ENCODE data around the gene TWNK.

TWNK gene

GRCh38 chr10:100986623-100986951 is 756 bp upstream of the TWNK start:
- DNase-seq = no peak
- no peak overlapping the region for H2BK5ac ChIP-seq (ENCODE audit: low read depth, low read length, poor library complexity)
- no peak overlapping the region for H2BK120ac ChIP-seq (ENCODE audit: insufficient read depth, low read length, poor library complexity)
- peak overlapping the region; percentile 97 for H3K9ac ChIP-seq (ENCODE audit: low read length)
- H3K23ac ChIP-seq (ENCODE audit: low read length) = no peak overlapping the region
- peaks cover 9 to 10% of the 10 kb centered on the region in 2 experiments for H3K4me1 ChIP-seq (ENCODE audit: control insufficient read depth in 1 of 2, insufficient read depth in 2 of 2, low read length in 2 of 2)
- WGBS (ENCODE audit: extremely low coverage, insufficient coverage, insufficient read length) = no CpG with 5 or more reads among the region's 17 CpGs
- no peaks in the 10 kb centered on the region for H3K27me3 ChIP-seq (ENCODE audit: insufficient read depth, low read length)
- peak overlapping the region; percentile 95 for H3K14ac ChIP-seq (ENCODE audit: low read length)
- H3K4me2 ChIP-seq (ENCODE audit: low read length) = peak overlapping the region; percentile 82
- peak overlapping the region; percentile 99 for H3K4me3 ChIP-seq (ENCODE audit: low read depth, low read length)
- peak overlapping the region; percentile 96 for H3K18ac ChIP-seq (ENCODE audit: low read length)
- H3K27ac ChIP-seq (ENCODE audit: low read depth, low read length) = no peak overlapping the region
- peaks cover 30 to 45% of the 10 kb centered on the region in 2 experiments for H3K36me3 ChIP-seq (ENCODE audit: control insufficient read depth in 1 of 2, insufficient read depth in 2 of 2, low read length in 2 of 2)
- H3K9me3 ChIP-seq (ENCODE audit: insufficient read depth, low read depth, low read length) = no peaks in the 10 kb centered on the region
- H4K91ac ChIP-seq (ENCODE audit: low read depth, low read length) = peak overlapping the region; percentile 96
- H2AFZ ChIP-seq (ENCODE audit: insufficient read depth, low read length, poor library complexity) = peak overlapping the region; percentile 96
- peak overlapping the region; percentile 100 for H4K8ac ChIP-seq (ENCODE audit: low read depth, low read length)
- H2BK12ac ChIP-seq (ENCODE audit: low read length) = no peak overlapping the region
- peak overlapping the region; percentile 84 for H3K4ac ChIP-seq (ENCODE audit: low read depth, low read length)
- peak overlapping the region; percentile 96 for H4K12ac ChIP-seq (ENCODE audit: low read depth, low read length)
- peak overlapping the region; percentile 6 for H2AK5ac ChIP-seq (ENCODE audit: low read length)
- peaks cover 5% of the 10 kb centered on the region for H3K79me1 ChIP-seq (ENCODE audit: low read length)
- peaks cover 6% of the 10 kb centered on the region for H3K79me2 ChIP-seq (ENCODE audit: control insufficient read depth, insufficient read depth, low read length, poor library complexity)

- no CpG with 5 or more reads among the region's 15 CpGs for WGBS (ENCODE audit: extremely low coverage, insufficient coverage, insufficient read length)
- Histone ChIP-seq H3K4me1 (ENCODE audit: control insufficient read depth in 1 of 2, insufficient read depth in 2 of 2, low read length in 2 of 2) (peaks cover 9 to 10% of the 10 kb centered on the region in 2 experiments), H3K4me2 (ENCODE audit: low read length) (peak overlapping the region; percentile 82)
Measured at GRCh38 chr10:100987685-100988049, 324 bp downstream of the TWNK start.

GRCh38 chr10:100988166-100988565 is 823 bp downstream of the TWNK start:
- WGBS (ENCODE audit: extremely low coverage, insufficient coverage, insufficient read length) = no CpG with 5 or more reads among the region's 10 CpGs

More at GRCh38 chr10:100987685-100988049, 324 bp downstream of the TWNK start:
- peak overlapping the region; percentile 22 for H3K4ac ChIP-seq (ENCODE audit: low read depth, low read length)
- peak overlapping the region; percentile 22 for H4K91ac ChIP-seq (ENCODE audit: low read depth, low read length)
- H3K9me3 ChIP-seq (ENCODE audit: insufficient read depth, low read depth, low read length) = no peaks in the 10 kb centered on the region
- H3K18ac ChIP-seq (ENCODE audit: low read length) = peak overlapping the region; percentile 15
- H2AFZ ChIP-seq (ENCODE audit: insufficient read depth, low read length, poor library complexity) = peak overlapping the region; percentile 96
- H2BK12ac ChIP-seq (ENCODE audit: low read length) = no peak overlapping the region
- DNase-seq = no peak
- H3K36me3 ChIP-seq (ENCODE audit: control insufficient read depth in 1 of 2, insufficient read depth in 2 of 2, low read length in 2 of 2) = peaks cover 31 to 43% of the 10 kb centered on the region in 2 experiments
- peaks cover 5% of the 10 kb centered on the region for H3K79me1 ChIP-seq (ENCODE audit: low read length)
- H2BK120ac ChIP-seq (ENCODE audit: insufficient read depth, low read length, poor library complexity) = no peak overlapping the region
- H3K27me3 ChIP-seq (ENCODE audit: insufficient read depth, low read length) = no peaks in the 10 kb centered on the region
- no peak overlapping the region for H2AK5ac ChIP-seq (ENCODE audit: low read length)
- peak overlapping the region; percentile 21 for H3K14ac ChIP-seq (ENCODE audit: low read length)
- H3K27ac ChIP-seq (ENCODE audit: low read depth, low read length) = no peak overlapping the region
- no peak overlapping the region for H2BK5ac ChIP-seq (ENCODE audit: low read depth, low read length, poor library complexity)
- no peak overlapping the region for H3K23ac ChIP-seq (ENCODE audit: low read length)
- peak overlapping the region; percentile 100 for H4K8ac ChIP-seq (ENCODE audit: low read depth, low read length)
- peaks cover 6% of the 10 kb centered on the region for H3K79me2 ChIP-seq (ENCODE audit: control insufficient read depth, insufficient read depth, low read length, poor library complexity)
- peak overlapping the region; percentile 99 for H3K4me3 ChIP-seq (ENCODE audit: low read depth, low read length)
- peak overlapping the region; percentile 44 for H3K9ac ChIP-seq (ENCODE audit: low read length)
- H4K12ac ChIP-seq (ENCODE audit: low read depth, low read length) = no peak overlapping the region

GRCh38 chr10:100989088-100989487 is 1.7 kb downstream of the TWNK start:
- WGBS (ENCODE audit: extremely low coverage, insufficient coverage, insufficient read length) = no CpG with 5 or more reads among the region's 21 CpGs
- Histone ChIP-seq H3K14ac (ENCODE audit: low read length) (no peak overlapping the region), H3K27ac (ENCODE audit: low read depth, low read length) (no peak overlapping the region), H3K4me2 (ENCODE audit: low read length) (no peak overlapping the region), H3K4me3 (ENCODE audit: low read depth, low read length) (no peak overlapping the region), H3K27me3 (ENCODE audit: insufficient read depth, low read length) (no peaks in the 10 kb centered on the region), H3K18ac (ENCODE audit: low read length) (no peak overlapping the region), H3K79me2 (ENCODE audit: control insufficient read depth, insufficient read depth, low read length, poor library complexity) (peaks cover 6% of the 10 kb centered on the region), H4K12ac (ENCODE audit: low read depth, low read length) (no peak overlapping the region), H3K23ac (ENCODE audit: low read length) (no peak overlapping the region), H4K8ac (ENCODE audit: low read depth, low read length) (no peak overlapping the region), H3K36me3 (ENCODE audit: control insufficient read depth in 1 of 2, insufficient read depth in 2 of 2, low read length in 2 of 2) (peaks cover 34 to 43% of the 10 kb centered on the region in 2 experiments), H3K4me1 (ENCODE audit: control insufficient read depth in 1 of 2, insufficient read depth in 2 of 2, low read length in 2 of 2) (peaks cover 9 to 10% of the 10 kb centered on the region in 2 experiments), H2BK120ac (ENCODE audit: insufficient read depth, low read length, poor library complexity) (no peak overlapping the region), H2AFZ (ENCODE audit: insufficient read depth, low read length, poor library complexity) (no peak overlapping the region), H2BK5ac (ENCODE audit: low read depth, low read length, poor library complexity) (no peak overlapping the region), H3K9me3 (ENCODE audit: insufficient read depth, low read depth, low read length) (no peaks in the 10 kb centered on the region), H2BK12ac (ENCODE audit: low read length) (no peak overlapping the region), H2AK5ac (ENCODE audit: low read length) (no peak overlapping the region), H3K9ac (ENCODE audit: low read length) (no peak overlapping the region), H4K91ac (ENCODE audit: low read depth, low read length) (no peak overlapping the region), H3K4ac (ENCODE audit: low read depth, low read length) (no peak overlapping the region), H3K79me1 (ENCODE audit: low read length) (peaks cover 5% of the 10 kb centered on the region)
- no peak for DNase-seq

More at GRCh38 chr10:100988166-100988565, 823 bp downstream of the TWNK start:
- no peak for DNase-seq
- H3K79me2 ChIP-seq (ENCODE audit: control insufficient read depth, insufficient read depth, low read length, poor library complexity) = peaks cover 6% of the 10 kb centered on the region
- H2BK12ac ChIP-seq (ENCODE audit: low read length) = no peak overlapping the region
- no peak overlapping the region for H4K91ac ChIP-seq (ENCODE audit: low read depth, low read length)
- peaks cover 5% of the 10 kb centered on the region for H3K79me1 ChIP-seq (ENCODE audit: low read length)
- no peak overlapping the region for H2AFZ ChIP-seq (ENCODE audit: insufficient read depth, low read length, poor library complexity)
- H3K9me3 ChIP-seq (ENCODE audit: insufficient read depth, low read depth, low read length) = no peaks in the 10 kb centered on the region
- no peaks in the 10 kb centered on the region for H3K27me3 ChIP-seq (ENCODE audit: insufficient read depth, low read length)
- peak overlapping the region; percentile 100 for H4K8ac ChIP-seq (ENCODE audit: low read depth, low read length)
- H3K4me2 ChIP-seq (ENCODE audit: low read length) = peak overlapping the region; percentile 82
- peak overlapping the region; percentile 22 for H3K4ac ChIP-seq (ENCODE audit: low read depth, low read length)
- no peak overlapping the region for H3K23ac ChIP-seq (ENCODE audit: low read length)
- H2BK5ac ChIP-seq (ENCODE audit: low read depth, low read length, poor library complexity) = no peak overlapping the region
- H2BK120ac ChIP-seq (ENCODE audit: insufficient read depth, low read length, poor library complexity) = no peak overlapping the region
- H3K14ac ChIP-seq (ENCODE audit: low read length) = no peak overlapping the region
- peak overlapping the region; percentile 99 for H3K4me3 ChIP-seq (ENCODE audit: low read depth, low read length)
- H3K27ac ChIP-seq (ENCODE audit: low read depth, low read length) = no peak overlapping the region
- no peak overlapping the region for H3K18ac ChIP-seq (ENCODE audit: low read length)
- H2AK5ac ChIP-seq (ENCODE audit: low read length) = no peak overlapping the region
- peaks cover 31 to 43% of the 10 kb centered on the region in 2 experiments for H3K36me3 ChIP-seq (ENCODE audit: control insufficient read depth in 1 of 2, insufficient read depth in 2 of 2, low read length in 2 of 2)
- H3K9ac ChIP-seq (ENCODE audit: low read length) = peak overlapping the region; percentile 44
- no peak overlapping the region for H4K12ac ChIP-seq (ENCODE audit: low read depth, low read length)
- peaks cover 9 to 10% of the 10 kb centered on the region in 2 experiments for H3K4me1 ChIP-seq (ENCODE audit: control insufficient read depth in 1 of 2, insufficient read depth in 2 of 2, low read length in 2 of 2)
